ENCODE measurements around the gene KSR2. TPM values are rescaled to one million over a fixed set of nuclear protein-coding genes. Genes with fewer than 3 reads are reported as not detected.

KSR2 gene
- total RNA-seq, 1 donor from 2014 or later = 0.25 TPM

- no peaks in the 10 kb centered on the region for H3K27me3 ChIP-seq
- H3K9me3 ChIP-seq = no peaks in the 10 kb centered on the region
- no peaks in the 10 kb centered on the region for H3K4me1 ChIP-seq
- H3K36me3 ChIP-seq = no peaks in the 10 kb centered on the region
- no peak for DNase-seq (ENCODE audit: extremely low spot score in 2 of 2)
- TF ChIP-seq POLR2A (IDR thresholded peaks at IDR 0.05) (no peak), POLR2AphosphoS5 (IDR thresholded peaks at IDR 0.05; ENCODE audit: insufficient read depth in 1 of 2, low read depth in 1 of 2) (no peak)
- H3K27ac ChIP-seq = no peak overlapping the region
- no peak overlapping the region for H3K4me3 ChIP-seq
- intact Hi-C loops (cut with DNase I) = no loop called here
Observed at GRCh38 chr12:117981267-117981666, 12.5 kb upstream of the KSR2 start.

GRCh38 chr12:117980616-117981015, 11.8 kb upstream of the KSR2 start:
- TF ChIP-seq POLR2AphosphoS5 (IDR thresholded peaks at IDR 0.05; ENCODE audit: insufficient read depth in 1 of 2, low read depth in 1 of 2) (no peak), CTCF (IDR thresholded peaks at IDR 0.05) (no peak), POLR2A (IDR thresholded peaks at IDR 0.05) (no peak)
- no peak overlapping the region for H3K4me3 ChIP-seq
- no peaks in the 10 kb centered on the region for H3K9me3 ChIP-seq
- DNase-seq (ENCODE audit: extremely low spot score in 2 of 2) = no peak
- intact Hi-C loops (cut with DNase I) = no loop called here
- H3K27me3 ChIP-seq = no peaks in the 10 kb centered on the region
- H3K4me1 ChIP-seq = no peaks in the 10 kb centered on the region
- H3K36me3 ChIP-seq = no peaks in the 10 kb centered on the region
- no peak overlapping the region for H3K27ac ChIP-seq

GRCh38 chr12:117977373-117977772, 8.6 kb upstream of the KSR2 start:
- no peak overlapping the region for H3K27ac ChIP-seq
- no peaks in the 10 kb centered on the region for H3K27me3 ChIP-seq
- no peak for DNase-seq (ENCODE audit: extremely low spot score in 2 of 2)
- TF ChIP-seq POLR2AphosphoS5 (IDR thresholded peaks at IDR 0.05; ENCODE audit: insufficient read depth in 1 of 2, low read depth in 1 of 2) (no peak), POLR2A (IDR thresholded peaks at IDR 0.05) (no peak), CTCF (IDR thresholded peaks at IDR 0.05) (no peak)
- H3K4me1 ChIP-seq = no peaks in the 10 kb centered on the region
- no peaks in the 10 kb centered on the region for H3K9me3 ChIP-seq
- intact Hi-C loops (cut with DNase I) = no loop called here
- H3K4me3 ChIP-seq = no peak overlapping the region
- no peaks in the 10 kb centered on the region for H3K36me3 ChIP-seq

- Histone ChIP-seq H3K27me3 (no peaks in the 10 kb centered on the region), H3K9me3 (peaks cover 4% of the 10 kb centered on the region), H3K4me3 (no peak overlapping the region), H3K36me3 (no peaks in the 10 kb centered on the region), H3K4me1 (no peaks in the 10 kb centered on the region), H3K27ac (no peak overlapping the region)
- TF ChIP-seq POLR2AphosphoS5 (IDR thresholded peaks at IDR 0.05; ENCODE audit: insufficient read depth in 1 of 2, low read depth in 1 of 2) (no peak), CTCF (IDR thresholded peaks at IDR 0.05) (no peak), POLR2A (IDR thresholded peaks at IDR 0.05) (no peak)
- DNase-seq (ENCODE audit: extremely low spot score in 2 of 2) = no peak
- intact Hi-C loops (cut with DNase I) = no loop called here
Observed at GRCh38 chr12:117975006-117975405, 6.2 kb upstream of the KSR2 start.

- Histone ChIP-seq H3K27me3 (no peaks in the 10 kb centered on the region), H3K4me1 (no peaks in the 10 kb centered on the region), H3K36me3 (no peaks in the 10 kb centered on the region), H3K4me3 (no peak overlapping the region), H3K27ac (no peak overlapping the region), H3K9me3 (peaks cover 4% of the 10 kb centered on the region)
- intact Hi-C loops (cut with DNase I) = no loop called here
- DNase-seq (ENCODE audit: extremely low spot score in 2 of 2) = no peak
- TF ChIP-seq CTCF (IDR thresholded peaks at IDR 0.05) (no peak), POLR2AphosphoS5 (IDR thresholded peaks at IDR 0.05; ENCODE audit: insufficient read depth in 1 of 2, low read depth in 1 of 2) (no peak), POLR2A (IDR thresholded peaks at IDR 0.05) (no peak)
Observed at GRCh38 chr12:117972301-117972700, 3.5 kb upstream of the KSR2 start.
